Left lung (tissue), 10 donors: Measurements from ENCODE around the gene BMPR1B. TPM values are rescaled to one million over a fixed set of nuclear protein-coding genes. Genes with fewer than 3 reads are reported as not detected.

Experiments used
- ATAC-seq: fragments of 200-7000 bp; cut with Tn5 transposase; one replicate; pipeline ENCODE4 v1.9.1; 2020; ENCODE audit warnings: moderate library complexity
- DNase-seq, 4 donors: peaks; one replicate each; pipeline ENCODE4 v3.0.0-alpha.2; 2013 to 2020
- H3K27ac ChIP-seq, 2 donors: fragments of 200-600 bp; sonication (generic) in 1 of 2; one replicate each; pipeline versions ENCODE4 v1.5.0 to v1.8.0; 2020 to 2021
- H3K27me3 ChIP-seq, 2 donors: fragments of 200-600 bp; sonication (generic) in 1 of 2; one replicate each; pipeline versions ENCODE4 v1.5.0 to v1.8.0; 2020 to 2021
- H3K36me3 ChIP-seq, 2 donors: fragments of 200-600 bp; sonication (generic) in 1 of 2; one replicate each; pipeline versions ENCODE4 v1.5.0 to v1.8.0; 2020 to 2021
- H3K4me1 ChIP-seq, 2 donors: fragments of 200-600 bp; one replicate each; pipeline ENCODE4 v1.8.0; 2021
- H3K4me3 ChIP-seq, 2 donors: fragments of 200-600 bp; sonication (generic) in 1 of 2; one replicate each; pipeline versions ENCODE4 v1.5.0 to v1.8.0; 2020 to 2021; ENCODE audit warnings: mild to moderate bottlenecking in 1 of 2
- H3K9me3 ChIP-seq, 2 donors: fragments of 200-600 bp; sonication (generic) in 1 of 2; one replicate each; pipeline versions ENCODE4 v1.5.0 to v1.8.0; 2020 to 2021
- intact Hi-C, 2 donors: fragments of 100-400 bp; cut with DNase I; formaldehyde crosslinking; loops; one replicate each; pipeline versions ENCODE4 v1.11.2 to v1.14.2; 2022
- polyA plus RNA-seq, 6 donors: library from polyadenylated mRNA; unstranded; fragments of 120-200 nt; gene quantifications; one replicate each; pipeline ENCODE4 v1.2.1, GENCODE V29; 2013; ENCODE audit not compliant: insufficient read length in 6 of 6
- total RNA-seq, 2 donors: library from RNA; stranded (reverse); fragmentation: NEBNext Ultra II Directional; extraction: Animal tissue kit (Norgen Biotek cat#: 25700); gene quantifications; one replicate each; pipeline ENCODE4 v1.2.1, GENCODE V29; 2021
- TF ChIP-seq, protein P1 (sequence below), 2 donors: fragments of 200-600 bp; sonication (generic) in 1 of 2; IDR thresholded peaks; one replicate each; pipeline versions ENCODE4 v1.5.0 to v1.8.0; 2021; ENCODE audit warnings: antibody characterized with exemption in 2 of 2
- donor health status: DM: no; HTN: yes; CAD: no.
- donor health status: DM: no; HTN: no; CAD: no.

Gene BMPR1B
- total and polyA plus RNA-seq, 8 donors = 0.61 to 3.3 (median 1.1) TPM

GRCh38 chr4:94927696-94928095 is 169.9 kb downstream of the BMPR1B start:
- intact Hi-C loops = no loop called here
- TF ChIP-seq, protein P1, sequence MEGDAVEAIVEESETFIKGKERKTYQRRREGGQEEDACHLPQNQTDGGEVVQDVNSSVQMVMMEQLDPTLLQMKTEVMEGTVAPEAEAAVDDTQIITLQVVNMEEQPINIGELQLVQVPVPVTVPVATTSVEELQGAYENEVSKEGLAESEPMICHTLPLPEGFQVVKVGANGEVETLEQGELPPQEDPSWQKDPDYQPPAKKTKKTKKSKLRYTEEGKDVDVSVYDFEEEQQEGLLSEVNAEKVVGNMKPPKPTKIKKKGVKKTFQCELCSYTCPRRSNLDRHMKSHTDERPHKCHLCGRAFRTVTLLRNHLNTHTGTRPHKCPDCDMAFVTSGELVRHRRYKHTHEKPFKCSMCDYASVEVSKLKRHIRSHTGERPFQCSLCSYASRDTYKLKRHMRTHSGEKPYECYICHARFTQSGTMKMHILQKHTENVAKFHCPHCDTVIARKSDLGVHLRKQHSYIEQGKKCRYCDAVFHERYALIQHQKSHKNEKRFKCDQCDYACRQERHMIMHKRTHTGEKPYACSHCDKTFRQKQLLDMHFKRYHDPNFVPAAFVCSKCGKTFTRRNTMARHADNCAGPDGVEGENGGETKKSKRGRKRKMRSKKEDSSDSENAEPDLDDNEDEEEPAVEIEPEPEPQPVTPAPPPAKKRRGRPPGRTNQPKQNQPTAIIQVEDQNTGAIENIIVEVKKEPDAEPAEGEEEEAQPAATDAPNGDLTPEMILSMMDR (IDR thresholded peaks at IDR 0.05) = no peak
- ATAC-seq = no peak

GRCh38 chr4:94929696-94930095 is 171.9 kb downstream of the BMPR1B start:
- H3K9me3 ChIP-seq = no peaks in the 10 kb centered on the region
- intact Hi-C loops = no loop called here
- no peak overlapping the region for H3K27ac ChIP-seq
- DNase-seq = no peak
- TF ChIP-seq, protein P1 (IDR thresholded peaks at IDR 0.05) = no peak
- no peak overlapping the region for H3K4me3 ChIP-seq
- no peaks in the 10 kb centered on the region for H3K27me3 ChIP-seq
- H3K36me3 ChIP-seq = no peaks in the 10 kb centered on the region
- no peak for ATAC-seq
- H3K4me1 ChIP-seq = no peaks in the 10 kb centered on the region

More at GRCh38 chr4:94927696-94928095, 169.9 kb downstream of the BMPR1B start:
- Histone ChIP-seq H3K4me3 (no peak overlapping the region), H3K9me3 (no peaks in the 10 kb centered on the region), H3K36me3 (no peaks in the 10 kb centered on the region), H3K4me1 (no peaks in the 10 kb centered on the region), H3K27me3 (no peaks in the 10 kb centered on the region), H3K27ac (no peak overlapping the region)
- no peak for DNase-seq

DNA sequence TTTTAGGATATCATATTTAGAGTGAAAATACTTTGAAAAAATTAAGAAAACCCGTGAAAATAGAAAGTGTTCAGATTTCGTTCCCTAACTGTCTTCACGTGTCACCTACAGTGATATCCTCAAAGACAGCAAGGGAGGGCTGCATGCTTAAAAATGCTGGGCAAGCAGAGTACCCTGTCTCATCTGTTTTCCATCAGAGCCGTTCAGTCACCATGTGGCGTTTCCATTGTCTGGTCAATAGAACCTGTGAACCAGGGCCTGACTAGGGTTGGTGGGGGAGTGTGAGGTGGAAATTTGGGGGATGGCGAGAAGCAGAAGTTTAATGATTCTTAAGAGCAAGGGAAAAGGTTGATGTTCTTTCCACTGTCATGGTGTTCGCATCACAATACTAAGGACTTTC is 173.9 kb downstream of the BMPR1B start:
- H3K27ac ChIP-seq = no peak overlapping the region
- intact Hi-C loops = no loop called here
- no peak for ATAC-seq

GRCh38 chr4:94932366-94932765 is 174.6 kb downstream of the BMPR1B start:
- no peaks in the 10 kb centered on the region for H3K4me1 ChIP-seq
- DNase-seq = no peak
- H3K9me3 ChIP-seq = no peaks in the 10 kb centered on the region
- no peak overlapping the region for H3K27ac ChIP-seq
- no peaks in the 10 kb centered on the region for H3K36me3 ChIP-seq
- ATAC-seq = no peak
- TF ChIP-seq, protein P1 (IDR thresholded peaks at IDR 0.05) = no peak
- no peaks in the 10 kb centered on the region for H3K27me3 ChIP-seq
- no peak overlapping the region for H3K4me3 ChIP-seq
- intact Hi-C loops = no loop called here

More for the DNA sequence above, 173.9 kb downstream of the BMPR1B start:
- H3K9me3 ChIP-seq = no peaks in the 10 kb centered on the region
- no peaks in the 10 kb centered on the region for H3K36me3 ChIP-seq
- DNase-seq = no peak
- TF ChIP-seq, protein P1 (IDR thresholded peaks at IDR 0.05) = no peak
- H3K4me3 ChIP-seq = no peak overlapping the region
- H3K4me1 ChIP-seq = no peaks in the 10 kb centered on the region
- no peaks in the 10 kb centered on the region for H3K27me3 ChIP-seq

DNA sequence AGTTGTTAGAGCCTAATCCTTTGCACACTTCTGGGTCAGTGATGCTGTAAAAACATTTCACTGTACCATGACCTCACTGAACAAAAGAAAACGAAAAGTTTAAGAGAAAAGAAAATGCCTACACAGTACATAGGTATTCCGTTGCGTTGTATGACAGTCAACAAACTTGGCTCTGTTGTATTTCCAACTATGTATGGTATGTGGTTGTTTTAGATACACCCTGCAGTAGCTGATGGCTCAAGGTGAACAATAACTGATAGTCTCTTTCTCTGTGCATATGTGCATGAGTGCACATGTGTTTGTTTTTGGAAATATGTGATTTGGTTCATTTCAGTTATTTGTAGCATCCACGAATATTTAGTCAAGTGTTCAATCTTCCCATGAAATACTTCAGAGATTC is 176.0 kb downstream of the BMPR1B start:
- Histone ChIP-seq H3K4me3 (no peak overlapping the region), H3K27me3 (no peaks in the 10 kb centered on the region), H3K27ac (no peak overlapping the region), H3K4me1 (no peaks in the 10 kb centered on the region), H3K9me3 (no peaks in the 10 kb centered on the region), H3K36me3 (no peaks in the 10 kb centered on the region)
- intact Hi-C loops = no loop called here
- no peak for ATAC-seq
- no peak for DNase-seq
- TF ChIP-seq, protein P1 (IDR thresholded peaks at IDR 0.05) = no peak
